Stimulated activated naive CD4-positive, alpha-beta T cell (primary cell): ENCODE data around the gene FLVCR1.

Source experiments
- DNase-seq, 6 experiments: peaks; one replicate each; lab custom pipeline; 2025; lab: John Stamatoyannopoulos, UW

Gene FLVCR1

DNA sequence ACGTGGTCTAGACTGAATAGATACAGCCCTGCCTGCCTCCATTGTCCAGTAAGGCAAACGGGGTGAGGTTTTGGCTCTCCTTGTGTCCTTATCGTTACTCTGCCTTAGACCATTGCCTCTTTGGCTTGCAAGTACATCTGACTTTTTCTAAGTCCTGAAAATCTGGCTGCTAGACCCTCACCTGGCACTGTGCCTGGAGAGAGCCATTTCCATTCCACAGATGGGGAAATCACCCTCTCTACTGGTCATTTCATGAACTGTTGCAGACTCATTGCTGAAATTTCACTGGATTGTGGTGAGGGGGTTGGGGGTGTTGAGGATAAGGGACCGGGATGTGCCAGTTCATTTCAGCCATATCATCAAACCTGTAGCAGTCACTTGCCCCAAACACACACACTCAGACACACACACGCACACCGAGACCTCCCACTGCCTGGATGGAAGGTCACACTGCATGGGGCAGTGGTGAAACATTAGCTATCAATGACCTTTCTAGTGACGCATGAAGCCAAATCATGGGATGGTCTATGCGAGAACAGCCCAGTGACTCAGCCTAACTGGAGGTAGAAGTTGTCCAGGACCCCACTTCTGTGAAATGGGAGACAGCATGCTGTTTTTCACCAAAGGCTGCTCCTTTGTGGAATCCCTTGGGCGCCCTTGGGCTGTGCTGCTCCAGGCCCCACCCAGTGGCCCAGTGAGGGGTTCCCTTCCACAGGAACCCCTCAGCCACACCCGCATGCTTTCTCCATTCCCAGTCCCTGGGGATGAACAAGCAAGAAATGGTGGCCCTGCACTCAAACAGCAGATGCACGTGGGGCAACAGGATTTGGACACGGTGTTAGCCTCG lies 57.4 kb downstream of the FLVCR1 start:
- no peak for DNase-seq

DNA sequence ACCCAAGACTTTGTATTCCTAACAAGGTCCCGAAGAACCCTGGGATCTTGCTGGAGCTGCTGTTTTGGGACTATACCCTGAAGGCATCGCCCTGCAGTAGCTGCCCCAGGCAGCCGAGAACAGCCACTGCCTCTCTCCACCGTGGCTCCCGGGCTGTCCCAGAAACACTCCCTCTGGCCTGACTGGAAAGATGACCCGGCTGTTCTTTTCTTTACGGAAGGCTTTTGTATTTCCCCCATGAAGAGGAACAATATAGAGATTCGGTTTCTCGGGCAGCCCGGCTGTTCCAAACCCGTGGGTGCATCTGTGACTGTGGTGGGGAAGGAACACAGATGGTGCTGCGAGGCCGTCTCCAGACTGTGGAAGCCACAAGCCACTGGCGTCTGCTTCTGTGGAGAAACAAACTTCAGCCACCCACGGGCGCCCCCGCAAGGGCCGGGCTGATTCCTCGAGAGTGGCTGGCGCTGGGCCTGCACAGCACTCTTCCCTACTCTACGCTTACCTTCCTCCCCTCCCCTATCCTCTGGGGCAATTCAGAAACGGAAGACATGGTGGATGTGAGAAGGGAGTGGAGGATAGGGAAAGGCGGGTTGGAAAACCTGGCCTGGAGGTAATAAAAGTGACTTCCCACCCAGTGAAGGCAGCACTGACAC lies 58.5 kb downstream of the FLVCR1 start:
- no peak for DNase-seq

DNA sequence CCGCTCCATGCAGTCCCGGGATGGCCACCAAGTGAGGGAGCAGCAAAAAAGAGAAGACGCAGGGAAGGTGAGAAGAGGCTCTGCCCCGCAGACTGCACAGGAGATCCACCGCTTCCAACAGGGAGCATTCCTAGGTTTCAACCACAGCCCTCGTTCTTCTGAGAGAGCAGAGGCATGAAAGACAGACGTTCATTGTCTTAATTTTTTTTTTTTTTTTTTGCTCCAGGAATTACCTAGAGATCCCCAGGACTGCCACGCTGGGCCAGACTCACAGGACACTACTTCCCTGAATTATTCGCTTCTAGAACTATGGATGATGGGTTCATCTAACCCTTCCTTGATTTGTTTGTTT lies 59.0 kb downstream of the FLVCR1 start:
- no peak for DNase-seq

DNA sequence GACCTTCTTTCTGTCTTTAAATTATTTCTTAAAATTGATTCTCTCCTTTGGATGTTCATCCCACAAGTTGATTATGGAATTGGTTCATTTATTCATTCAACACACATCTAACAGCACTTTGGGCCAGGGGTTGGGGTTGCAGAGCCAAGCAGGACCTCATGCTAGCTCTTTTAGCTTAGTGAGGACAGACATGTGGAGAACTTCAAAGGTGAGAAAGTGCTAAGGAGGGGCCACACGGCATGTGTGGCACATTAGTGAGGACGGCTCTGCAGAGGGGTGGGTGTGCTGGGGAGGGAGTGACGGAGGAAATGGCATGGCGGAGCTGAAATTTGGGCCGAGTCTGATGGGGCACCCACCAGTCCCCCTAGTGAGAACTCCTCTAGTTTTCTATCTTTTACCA lies 59.8 kb downstream of the FLVCR1 start:
- no peak for DNase-seq

DNA sequence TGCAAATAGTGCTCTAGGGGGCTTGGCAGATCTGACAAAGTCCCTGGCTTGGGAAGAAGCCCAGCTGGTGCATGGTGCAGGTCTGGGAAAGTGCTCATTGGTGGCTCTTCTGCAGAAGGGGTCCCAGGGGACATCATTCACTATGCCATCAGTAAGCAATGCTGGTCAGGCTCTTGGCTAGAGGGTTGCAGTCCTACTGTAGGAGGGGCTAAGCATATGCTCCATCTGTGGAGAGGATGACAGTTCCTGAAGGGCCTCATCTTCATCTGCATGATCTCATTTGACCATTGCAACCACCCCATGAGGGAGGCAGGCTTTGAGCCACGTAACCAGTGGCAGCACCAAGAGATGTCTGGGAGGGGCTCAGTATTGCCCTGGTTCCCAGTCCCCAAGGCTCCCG lies 60.7 kb downstream of the FLVCR1 start:
- no peak for DNase-seq

DNA sequence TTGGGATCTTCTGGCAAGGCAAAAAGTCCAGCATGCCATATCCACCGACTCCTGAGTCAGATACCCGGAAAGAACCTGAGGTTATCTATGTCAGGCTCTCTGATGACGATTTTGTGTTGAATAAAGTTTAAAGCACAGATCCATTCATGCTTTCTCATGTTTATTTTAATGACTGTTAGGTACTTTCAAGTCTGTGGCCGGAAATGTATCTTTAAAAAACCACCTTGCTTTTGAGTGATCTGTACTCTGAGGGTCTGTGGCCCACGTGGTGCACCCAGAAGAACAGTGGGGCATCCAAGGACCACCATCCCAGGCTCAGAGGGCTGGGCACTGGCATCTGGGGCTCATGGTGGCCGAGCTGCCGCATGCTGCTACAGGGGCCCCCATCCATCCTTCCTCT lies 62.2 kb downstream of the FLVCR1 start:
- no peak for DNase-seq

DNA sequence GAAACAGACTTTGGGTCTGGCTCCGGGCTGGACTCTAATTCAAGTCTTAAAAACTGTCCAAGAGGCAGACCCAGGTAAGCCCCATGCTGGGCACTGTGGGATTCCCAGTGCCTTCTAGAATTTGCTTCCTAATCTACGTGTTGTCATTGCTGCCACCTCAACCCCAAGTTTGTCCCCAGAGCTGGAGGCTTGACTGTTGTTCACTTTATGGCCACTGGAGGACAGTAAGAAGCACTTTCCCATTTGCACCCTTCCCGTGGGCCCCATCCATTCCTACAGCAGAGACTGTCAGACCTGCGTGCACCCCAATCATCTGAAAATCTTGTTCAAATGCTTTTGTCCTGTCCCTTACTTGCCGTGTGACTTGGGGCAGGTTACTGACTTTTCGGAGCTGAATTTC lies 62.8 kb downstream of the FLVCR1 start:
- DNase-seq: no peak

DNA sequence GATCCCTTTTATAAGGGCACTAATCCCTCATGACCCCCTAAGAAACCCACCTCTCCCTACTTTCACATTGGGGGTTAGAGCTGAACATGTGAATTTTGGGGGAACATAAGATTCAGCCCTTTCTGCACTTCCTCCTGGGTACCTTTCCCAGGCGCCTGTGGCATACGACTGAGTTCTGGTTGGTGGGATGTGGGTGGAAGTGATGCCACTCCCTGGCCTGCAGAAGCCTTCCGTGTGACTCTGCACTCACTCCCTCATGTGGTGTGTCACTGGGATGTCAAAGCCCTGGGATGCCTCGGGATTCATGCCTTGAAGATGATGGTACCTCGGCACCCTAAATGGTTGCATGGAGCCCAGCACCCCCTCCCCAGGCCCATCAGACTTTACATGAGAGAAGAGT lies 63.9 kb downstream of the FLVCR1 start:
- no peak for DNase-seq

DNA sequence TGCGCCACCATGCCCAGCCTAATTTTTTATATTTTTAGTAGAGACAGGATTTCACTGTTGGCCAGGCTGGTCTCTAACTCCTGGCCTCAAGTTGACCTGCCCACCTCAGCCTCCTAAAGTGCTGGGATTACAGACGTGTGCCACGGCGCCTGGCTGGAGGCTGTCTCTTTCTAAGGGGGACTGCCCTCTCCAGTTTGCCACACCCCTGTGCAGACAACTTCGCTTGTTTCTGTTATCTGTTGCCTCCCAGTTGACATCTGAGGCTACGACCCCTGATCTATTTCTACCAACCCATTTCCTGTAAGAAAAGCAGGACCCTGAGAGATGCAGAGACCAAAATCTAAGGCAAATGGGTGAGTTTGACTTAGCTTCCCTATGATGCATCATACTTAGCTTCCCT lies 68.3 kb downstream of the FLVCR1 start:
- no peak for DNase-seq

DNA sequence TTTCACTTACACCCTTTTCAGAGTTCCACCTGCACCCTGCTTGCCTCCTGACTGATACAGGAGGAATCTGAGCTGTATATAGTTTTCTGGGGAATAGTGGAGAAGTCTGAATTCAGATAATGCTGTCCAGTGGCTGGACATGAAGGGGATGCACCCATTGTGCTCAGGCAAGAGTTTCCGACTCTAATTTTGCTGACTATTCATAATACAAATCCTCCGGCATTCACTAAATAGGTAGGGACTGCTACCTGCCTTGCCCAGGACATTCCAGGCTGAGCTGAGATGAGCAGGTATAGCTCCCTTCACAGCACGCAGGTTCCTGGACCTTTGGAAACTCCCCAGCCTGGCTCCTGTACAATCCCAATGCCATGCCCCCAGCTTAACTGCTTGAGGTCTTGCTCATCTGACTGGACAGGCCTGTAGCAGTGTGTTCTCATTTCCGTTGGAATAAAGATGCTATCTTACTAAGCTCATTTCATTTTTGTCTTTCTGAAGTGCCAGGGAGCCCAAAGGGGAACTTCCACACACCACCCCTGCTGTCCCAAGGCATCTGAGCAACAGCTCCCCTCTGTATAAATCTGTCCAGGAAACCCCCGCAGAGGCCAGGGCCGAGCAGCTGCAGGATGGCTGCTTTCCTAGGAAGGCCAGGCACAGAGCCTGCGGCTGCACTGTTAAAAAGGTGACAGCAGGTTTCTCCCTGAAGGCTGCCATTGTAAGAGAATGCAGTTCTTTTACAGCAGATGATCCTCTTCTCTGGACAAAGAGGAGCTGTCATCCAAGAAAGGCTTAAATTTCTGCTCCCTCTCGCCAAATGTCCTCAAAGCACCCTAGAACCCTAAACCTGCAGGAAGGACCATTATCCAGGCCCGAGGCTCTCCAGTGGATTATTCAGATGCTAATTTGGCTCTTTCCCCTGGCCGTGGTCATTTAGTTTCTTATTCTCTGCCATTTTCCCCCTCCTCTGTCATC lies 70.5 kb downstream of the FLVCR1 start:
- DNase-seq: no peak

DNA sequence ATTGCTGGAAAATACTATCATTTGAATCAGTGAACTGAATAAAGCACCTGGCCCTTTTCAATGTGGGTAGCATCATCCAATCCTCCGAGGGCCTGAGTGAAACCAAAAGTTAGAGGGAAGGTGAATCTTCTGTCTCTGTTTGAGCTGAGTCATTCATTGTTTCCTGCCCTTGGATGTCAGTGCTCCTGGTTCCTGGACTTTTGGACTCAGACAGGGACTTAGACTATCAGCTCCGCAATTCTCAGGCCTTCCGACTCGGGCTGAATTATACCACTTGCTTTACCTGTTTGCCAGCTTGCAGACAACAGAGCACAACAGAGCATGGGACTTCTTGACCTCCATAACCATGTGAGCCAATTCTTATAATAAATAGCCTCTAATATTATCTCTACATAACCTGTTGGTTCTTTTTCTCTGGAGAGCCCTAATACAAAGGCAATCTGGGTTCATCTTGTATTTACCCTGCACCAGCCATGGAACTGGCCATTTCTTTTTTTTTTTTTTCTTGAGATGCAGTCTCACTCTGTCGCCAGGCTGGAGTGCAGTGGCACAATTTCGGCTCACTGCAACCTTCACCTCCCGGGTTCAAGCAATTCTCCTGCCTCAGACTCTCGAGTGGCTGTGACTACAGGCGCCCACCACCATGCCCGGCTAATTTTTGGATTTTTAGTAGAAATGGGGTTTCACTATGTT lies 73.1 kb downstream of the FLVCR1 start:
- no peak for DNase-seq

DNA sequence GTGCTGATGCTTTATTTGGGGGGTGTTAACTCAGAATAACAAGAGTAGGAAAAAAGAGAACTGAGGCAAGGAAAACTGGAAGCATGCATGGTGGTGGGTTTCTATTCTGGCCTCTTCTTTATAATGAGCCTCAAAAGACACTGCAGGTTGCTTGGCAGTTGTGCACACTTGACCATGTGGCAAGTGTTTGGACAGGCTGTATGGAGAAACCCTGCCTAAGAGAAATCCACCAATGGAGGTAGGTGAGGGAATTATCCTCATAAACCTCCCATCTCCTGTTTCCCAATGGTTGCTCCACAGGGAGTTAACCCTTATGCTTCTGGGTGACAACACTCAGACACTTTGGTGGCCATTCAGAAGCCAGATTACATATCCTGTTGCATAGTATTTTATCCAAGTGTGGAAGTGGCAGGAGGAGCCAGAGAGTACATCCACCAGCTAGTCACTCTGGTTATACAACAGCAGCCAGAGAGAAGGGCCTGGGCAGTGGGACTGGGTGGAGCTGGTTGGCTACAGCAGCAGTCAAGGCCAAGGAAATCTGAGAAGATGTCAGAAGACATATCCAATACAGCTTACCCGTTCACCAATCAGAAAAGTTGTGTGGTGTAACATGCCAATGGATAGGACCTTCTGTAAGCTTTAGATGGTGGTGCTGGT lies 75.9 kb downstream of the FLVCR1 start:
- no peak for DNase-seq

DNA sequence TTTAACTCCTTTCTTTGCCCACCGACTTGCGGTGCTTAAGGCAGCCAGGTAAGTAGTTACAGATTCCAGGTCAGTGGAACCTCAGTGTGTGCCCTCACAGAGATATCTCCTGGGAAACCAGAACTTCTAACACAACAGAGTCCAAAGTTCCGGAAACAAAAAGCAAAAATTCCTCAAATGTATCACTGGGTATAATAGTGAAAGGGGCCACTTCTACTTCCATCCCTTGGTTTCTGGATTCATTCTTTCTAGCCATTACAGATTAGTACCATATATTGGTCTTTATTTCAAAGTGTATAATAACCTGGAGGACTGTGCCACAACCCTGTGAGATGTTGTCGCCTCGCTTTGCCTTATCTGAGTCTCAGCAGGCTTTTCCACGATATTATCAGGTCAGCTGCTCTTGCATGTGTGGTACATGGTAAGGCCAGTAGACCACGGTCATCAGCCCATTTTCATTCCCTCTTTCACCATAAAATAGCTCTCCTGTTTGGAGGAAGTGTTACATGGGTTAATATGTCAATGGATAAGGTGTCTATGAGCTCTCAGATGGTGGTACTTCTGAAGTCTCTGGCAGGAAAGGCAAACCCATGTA lies 77.4 kb downstream of the FLVCR1 start:
- DNase-seq: no peak

DNA sequence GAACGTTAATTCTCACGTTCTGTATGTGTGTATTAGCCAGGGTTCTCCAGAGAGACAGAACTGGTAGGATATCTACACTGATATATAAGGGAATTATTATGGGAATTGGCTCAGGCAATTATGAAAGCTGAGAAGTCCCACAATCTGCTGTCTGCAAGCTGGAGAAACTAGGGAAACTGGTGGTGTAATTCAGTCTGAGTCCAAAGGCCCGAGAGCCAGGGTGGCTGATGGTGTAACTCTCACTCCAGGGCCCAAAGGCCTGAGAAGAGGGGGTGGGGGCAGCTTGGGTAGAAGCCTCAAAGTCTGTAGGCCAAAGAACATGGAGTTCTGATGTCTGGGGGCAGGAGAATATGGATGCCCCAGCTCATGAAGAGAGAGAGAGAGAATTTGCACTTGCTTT lies 79.0 kb downstream of the FLVCR1 start:
- no peak for DNase-seq

DNA sequence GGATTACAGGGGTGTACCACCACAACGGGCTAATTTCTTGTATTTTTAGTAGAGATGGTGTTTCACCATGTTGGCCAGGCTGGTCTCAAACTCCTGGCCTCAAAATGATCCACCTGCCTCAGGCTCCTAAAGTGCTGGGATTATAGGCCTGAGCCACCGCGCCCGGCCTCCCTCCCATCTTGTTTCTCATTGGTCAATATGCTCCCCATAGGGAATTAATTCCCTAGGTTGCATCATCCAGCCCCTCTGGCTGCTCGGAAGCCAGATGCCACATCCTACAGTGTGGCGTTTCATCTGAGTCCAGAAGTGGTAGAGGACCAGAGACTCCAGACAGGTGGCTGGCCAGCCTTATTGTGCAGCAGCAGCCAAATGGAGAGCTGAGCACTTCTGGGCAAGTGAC lies 80.8 kb downstream of the FLVCR1 start:
- DNase-seq: no peak

DNA sequence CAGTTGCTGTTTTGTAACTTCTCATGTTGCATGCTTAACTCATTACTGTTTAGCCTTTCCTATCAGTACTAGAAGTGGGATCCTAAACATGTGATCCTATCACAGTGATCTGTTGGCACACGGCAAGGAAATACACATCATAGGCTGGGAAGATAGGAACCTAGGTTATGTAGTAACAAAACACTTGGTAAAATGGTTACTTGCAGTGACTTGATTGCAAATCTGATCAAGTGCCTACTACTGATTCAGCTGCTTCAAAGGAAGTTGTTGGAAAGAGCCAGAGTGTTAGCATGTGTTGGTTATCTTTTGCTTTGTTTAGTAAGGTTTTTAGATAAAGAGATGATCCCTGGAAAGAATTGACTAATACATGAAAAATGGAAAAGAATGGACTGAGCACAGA lies 83.4 kb downstream of the FLVCR1 start:
- no peak for DNase-seq

DNA sequence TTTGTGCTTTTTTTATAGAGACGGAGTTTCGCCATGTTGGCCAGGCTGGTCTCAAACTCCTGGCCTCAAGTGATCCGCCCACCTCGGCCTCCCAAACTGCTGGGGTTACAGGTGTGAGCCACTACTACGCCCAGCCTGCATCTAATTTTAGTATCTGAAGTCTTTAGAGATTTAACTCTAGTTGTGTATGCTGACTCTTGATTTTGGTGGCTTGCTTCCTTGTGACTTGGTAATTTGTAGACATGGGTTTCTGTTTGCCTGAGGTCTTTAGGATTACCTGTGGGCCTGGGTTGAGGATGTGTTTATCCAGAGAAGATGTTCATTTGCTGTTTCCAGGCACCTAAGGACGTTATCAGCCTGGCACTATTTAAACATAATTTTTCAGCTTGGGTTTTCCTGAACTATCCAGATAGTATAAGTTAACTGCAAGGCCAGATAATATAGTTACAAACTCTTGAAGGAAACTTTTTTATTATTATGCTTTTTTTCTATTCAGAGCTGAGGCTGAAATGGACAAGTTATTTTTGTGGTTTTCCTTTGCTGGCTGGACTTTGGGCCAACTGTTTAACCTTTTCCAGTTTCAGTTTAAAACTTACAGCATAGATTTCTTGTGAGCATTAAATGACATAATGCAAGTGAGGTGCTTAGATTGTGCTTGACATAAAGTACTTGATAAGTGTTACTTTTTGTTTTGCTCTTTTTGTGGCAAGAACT lies 84.8 kb downstream of the FLVCR1 start:
- DNase-seq: no peak

DNA sequence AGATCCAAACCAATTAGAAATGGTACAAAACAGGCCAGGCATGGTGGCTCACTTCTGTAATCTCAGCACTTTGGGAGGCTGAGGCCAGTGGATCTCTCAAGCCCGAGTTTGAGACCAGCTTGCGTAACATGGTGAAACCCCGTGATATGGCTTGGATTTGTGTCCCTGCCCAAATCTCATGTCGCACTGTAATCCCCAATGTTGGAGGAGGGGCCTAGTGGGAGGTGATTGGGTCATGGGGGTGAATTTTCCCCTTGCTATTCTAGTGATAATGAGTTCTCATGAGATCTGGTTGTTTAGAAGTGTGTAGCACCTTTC lies 85.3 kb downstream of the FLVCR1 start:
- DNase-seq: no peak

DNA sequence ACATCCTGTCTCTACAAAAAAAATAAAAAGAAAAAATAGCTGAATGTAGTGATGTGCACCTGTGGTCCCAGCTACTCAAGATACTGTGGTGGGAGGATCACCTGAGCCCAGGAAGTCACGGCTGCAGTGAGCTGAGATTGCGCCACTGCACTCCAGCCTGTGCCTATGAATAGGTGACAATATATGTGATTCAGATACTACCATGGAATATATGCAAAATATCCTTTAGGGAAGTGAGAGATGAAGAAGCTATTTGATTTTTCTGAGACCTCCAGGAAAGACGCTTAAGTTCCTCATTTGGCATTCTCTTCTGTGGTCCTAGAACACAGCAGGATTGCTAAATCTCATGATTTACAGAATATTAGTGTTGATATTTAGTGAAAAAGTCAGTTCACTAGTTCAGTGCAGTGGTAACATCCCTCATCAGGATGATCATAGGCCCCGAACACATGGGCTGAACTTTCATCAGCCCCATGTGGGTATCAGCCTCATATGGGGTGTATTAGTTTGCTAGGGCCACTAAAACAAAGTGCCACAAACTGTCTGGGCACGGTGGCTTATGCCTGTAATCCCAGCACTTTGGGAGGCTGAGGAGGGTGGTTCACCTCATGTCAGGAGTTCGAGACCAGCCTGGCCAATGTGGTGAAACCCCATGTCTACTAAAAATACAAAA lies 86.3 kb downstream of the FLVCR1 start:
- DNase-seq: no peak

DNA sequence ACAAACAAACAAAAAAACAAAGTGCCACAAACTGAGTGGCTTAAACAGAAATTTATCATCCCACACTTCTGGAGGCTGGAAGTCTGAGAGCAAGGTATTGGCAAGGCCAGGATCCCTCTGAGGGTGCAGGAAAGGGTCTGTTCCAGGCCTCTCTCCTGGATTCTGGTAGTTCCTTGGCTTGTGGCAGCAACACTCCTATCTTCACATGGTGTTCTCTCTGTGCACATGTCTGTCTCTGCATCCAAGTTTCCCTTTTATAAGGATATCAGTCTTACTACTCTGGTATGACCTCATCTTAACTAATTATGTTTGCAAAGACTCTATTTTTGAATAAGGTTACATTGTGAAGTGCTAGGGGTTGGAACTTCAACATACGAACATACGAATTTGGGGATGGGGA lies 87.0 kb downstream of the FLVCR1 start:
- DNase-seq: no peak
